HG02981 (cell line): ENCODE measurements around the gene KSR2.
"Not testable (repeated sequence)": the region's sequence is repeated elsewhere in the genome, so short reads cannot be mapped to it uniquely, and the experiment has no call there.

Source experiments
- ATAC-seq: cut with Tn5 transposase; IDR thresholded peaks from one replicate; pipeline ENCODE4 v1.9.1; 2021; ENCODE audit warnings: mild to moderate bottlenecking, moderate library complexity; ENCODE audit not compliant: unreplicated experiment

Gene KSR2

DNA sequence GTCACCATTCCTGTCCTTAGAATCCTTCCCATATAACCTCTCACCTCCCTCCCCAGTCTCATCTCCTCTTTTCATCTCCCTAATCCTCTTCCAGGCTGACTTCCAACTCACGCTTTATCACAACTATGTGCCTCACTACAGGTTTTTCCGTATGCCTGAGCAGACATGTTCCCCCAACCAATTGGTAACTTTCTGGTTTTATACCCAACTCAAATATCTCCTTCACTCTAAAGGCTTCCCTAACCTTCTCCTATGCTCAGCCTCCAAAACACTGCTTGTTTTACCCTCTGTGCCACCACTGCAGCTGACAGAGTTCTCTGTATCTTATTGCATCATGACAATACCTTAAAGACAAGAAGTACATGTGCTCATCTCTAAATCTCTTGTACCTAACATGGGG, 139.7 kb downstream of the KSR2 start:
- ATAC-seq, result no peak

DNA sequence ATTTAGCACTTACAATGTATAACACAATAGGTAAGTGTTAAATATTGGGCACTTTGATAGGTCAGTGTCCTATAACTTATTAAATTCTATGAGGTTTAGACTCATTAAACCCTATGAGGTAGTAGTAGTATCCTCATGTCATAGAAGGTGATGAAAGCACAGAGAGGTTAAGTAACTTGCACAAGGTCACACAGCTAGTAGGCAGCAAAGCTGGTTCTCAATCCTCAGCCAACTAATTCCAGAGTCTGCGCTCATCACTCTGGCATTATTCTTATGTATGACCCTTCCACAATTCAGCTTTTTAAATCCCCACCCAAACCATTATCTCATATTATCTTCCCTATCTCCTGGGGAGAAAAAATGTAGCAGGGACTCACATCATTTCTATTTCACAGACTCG, 141.1 kb downstream of the KSR2 start:
- no peak for ATAC-seq

DNA sequence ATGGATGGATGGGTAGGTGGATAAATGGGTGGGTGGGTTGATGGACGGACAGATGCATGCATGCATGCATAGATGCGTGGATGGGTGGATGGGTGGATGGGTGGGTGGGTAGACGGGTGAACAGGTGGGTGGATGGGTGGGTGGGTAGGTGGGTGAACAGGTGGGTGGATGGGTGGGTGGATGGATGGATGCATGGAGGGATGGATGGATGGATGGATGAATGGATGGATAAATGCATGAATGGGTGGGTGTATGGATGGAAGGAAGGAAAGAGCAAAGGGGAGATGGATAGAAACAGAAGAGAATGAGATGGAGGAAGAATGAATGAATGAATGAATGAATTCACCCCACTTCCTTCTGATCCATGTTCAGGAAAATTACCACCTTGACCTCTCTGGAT, 143.0 kb downstream of the KSR2 start:
- ATAC-seq, result no peak

DNA sequence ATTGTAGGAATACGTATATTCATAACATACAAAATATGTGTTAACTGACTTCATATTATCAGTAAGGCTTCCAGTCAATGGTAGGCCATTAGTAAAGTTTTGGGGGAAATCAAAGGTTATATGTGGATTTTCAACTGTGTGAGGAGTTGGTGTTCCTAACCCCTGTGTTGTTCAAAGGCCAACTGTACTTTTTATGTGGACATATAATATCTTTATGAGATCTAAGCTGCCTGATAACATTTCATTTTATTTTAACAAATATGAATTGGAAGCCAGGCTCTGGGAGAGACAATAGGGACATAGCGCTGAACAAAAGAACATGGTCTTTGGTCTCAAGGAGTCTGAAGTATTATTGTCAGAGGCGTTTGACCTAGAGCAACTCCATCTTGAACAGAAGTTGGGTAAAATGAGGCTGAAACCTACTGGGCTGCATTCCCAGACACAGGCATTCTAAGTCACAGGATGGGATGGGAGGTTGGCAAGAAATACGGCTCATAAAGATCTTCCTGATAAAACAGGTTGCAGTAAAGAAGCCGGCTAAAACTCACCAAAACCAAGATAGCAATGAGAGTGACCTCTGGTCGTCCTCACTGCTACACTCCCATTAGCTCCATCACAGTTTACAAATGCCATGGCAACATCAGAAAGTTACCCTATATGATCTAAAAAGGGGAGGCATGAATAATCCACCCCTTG, 147.2 kb downstream of the KSR2 start:
- no peak for ATAC-seq

DNA sequence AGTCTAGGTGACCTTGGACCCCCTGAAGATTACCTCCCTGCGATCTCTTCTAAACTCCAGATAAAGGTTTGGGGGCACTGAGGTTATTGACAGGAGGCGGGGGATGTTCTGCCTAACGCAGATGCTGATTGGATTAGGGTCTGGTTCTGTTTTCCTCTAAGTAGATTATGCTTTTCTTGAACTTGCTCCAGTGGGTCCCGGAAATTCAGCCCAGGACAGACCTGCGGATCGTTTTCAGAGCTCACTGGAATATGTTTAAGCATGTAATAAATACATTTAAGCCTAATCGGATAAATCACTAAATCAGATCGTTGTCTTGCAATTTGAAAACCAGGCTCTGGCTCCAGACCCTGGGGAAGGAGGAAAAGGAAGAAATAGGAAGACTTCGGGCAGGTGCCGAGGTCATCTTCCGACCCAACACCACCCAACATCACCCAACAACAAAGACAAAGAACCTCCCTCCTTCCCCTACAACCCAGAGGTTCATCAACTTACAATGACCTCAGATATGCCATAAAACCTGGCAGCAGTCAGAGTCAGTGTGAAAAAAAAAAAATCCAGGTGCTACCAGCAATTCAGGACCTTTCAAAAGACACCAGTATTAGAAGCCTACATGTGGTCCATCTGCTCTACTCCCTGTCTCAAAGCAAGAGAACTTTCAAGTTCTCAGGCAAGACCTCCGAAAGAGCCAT, 148.4 kb downstream of the KSR2 start:
- no peak for ATAC-seq

- no peak for ATAC-seq
Observed at GRCh38 chr12:117819160-117819559, 149.6 kb downstream of the KSR2 start.

DNA sequence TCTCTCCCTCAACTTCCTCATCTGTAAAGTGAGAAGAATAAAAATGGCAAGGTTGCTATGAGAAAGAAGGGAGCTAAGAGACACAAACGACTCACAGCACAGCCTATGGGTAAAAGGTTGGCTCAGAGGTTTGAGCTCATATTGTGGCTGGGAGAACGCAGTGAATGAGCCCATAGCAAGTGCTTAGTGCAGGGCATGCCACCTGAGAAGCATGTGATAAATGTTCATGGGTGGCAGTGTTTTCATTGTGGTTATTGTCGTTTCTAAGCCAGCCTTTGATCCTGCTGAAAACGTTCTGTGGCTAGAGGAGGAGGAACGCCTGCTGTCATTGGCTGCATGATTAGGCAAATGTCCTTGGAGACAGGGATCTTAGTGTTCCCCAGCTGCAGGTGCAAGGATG, 150.4 kb downstream of the KSR2 start:
- ATAC-seq, result no peak

DNA sequence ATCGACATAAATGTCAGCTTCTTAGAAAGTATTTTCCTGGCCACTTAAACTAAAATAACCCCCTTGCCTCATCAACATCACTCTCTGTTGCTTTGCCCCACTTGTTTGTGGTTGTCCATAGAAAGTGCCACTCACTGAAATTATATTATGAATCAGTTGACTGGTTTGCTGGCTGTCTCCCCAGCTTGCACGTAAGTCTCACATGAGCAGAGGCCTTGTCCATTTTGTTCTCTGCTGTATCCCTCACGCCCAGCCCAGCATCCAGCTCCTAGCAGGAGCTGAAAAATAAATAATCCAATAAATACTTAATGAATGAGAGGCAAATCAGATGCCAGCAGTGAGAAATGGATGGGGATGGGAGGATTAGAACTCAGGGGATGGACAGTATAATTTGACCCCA, 159.3 kb downstream of the KSR2 start:
- no peak for ATAC-seq

GRCh38 chr12:117807946-117808345, 160.8 kb downstream of the KSR2 start:
- no peak for ATAC-seq

DNA sequence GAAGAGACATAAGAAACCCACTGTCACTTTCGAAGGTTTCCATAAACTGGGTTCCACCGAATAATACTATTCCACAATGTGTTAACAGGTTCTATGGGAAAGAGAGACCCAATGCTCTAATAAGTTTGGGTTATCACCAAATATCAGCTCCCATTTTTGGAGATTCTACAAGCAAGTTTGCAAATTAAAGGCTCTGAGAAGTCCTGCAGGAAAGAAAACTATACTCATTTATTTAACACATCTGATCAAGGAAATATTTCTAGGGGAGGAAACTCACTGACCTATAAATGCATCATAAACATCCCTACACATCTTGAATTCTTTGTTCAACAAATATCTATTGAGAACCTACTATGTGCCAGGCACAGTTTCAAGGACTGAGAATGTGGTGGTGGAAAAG, 161.4 kb downstream of the KSR2 start:
- no peak for ATAC-seq

DNA sequence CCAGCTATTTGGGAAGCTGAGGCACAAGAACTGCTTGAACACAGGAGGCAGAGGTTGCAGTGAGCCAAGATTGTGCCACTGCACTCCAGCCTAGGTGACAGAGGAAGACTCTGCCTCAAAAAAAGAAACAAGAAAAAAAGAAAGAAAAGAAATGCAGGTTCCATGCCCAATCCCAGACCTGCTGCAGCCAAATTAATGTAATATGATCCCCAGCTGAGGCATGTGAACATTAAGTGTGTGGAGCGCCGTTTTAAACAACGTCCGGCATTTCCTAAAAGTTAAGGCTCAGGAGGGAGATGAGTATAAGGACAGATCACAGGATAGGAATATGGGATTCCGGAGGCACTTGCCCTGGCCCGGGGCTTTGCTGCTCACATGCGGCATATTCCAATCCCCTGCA, 162.9 kb downstream of the KSR2 start:
- ATAC-seq, result no peak

- ATAC-seq, result no peak
Observed at GRCh38 chr12:117803001-117803400, 165.8 kb downstream of the KSR2 start.

GRCh38 chr12:117800711-117801110, 168.1 kb downstream of the KSR2 start:
- not testable (repeated sequence) for ATAC-seq

DNA sequence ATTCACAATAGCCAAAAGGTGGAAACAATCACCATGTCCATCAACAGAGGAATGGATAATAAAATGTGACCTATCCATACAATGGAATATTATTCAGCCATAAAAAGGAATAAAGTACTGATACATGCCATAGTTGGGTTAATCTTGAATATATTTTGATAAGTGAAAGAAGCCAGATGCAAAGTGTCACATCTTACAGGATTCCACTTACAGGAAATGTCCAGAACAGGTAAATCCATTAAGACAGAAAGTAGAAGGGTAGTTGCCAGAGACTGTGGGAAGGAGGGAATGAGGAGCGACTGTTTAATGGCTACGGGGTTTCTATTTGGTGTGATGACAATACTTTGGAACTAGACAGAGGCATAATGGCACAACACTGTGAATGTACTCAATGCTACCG, 171.6 kb downstream of the KSR2 start:
- ATAC-seq, result no peak

DNA sequence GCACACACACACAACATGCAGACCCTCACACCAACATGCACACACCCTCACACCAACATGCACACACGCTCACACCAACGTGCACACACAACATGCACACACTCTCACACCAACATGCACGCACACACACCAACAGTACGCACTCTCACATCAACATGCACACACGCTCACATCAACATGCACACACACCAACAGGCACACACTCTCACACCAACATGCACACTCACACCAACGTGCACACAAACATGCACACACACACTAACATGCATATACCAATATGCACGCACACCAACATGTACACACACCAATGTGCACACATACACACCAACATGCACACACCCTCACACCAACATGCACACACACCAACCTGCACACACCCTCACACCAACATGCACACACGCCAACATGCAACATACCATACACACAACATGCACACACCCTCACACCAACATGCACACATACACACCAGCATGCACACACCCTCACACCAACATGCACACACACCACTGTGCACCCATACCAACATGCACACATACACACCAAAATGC, 175.8 kb downstream of the KSR2 start:
- no peak for ATAC-seq

DNA sequence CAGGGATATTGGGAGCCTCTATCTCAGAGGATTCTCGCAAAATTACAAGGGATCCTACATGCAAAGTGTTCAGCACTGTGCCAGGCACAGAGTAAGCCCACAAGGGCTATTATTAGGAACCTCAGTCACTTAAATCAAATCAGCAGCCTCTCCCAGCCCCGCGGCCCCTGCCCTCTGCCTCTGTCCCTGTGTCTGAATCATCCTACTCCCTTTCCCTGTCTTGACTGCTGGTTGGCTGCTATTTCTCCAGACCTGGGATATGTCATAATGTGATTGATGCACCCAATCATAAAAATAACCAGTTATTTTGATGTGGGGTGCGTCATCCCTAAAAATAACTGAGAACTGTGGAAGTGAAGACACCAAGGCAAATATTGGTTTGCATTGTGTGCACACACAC, 176.3 kb downstream of the KSR2 start:
- no peak for ATAC-seq

GRCh38 chr12:117790948-117791347, 177.8 kb downstream of the KSR2 start:
- no peak for ATAC-seq

DNA sequence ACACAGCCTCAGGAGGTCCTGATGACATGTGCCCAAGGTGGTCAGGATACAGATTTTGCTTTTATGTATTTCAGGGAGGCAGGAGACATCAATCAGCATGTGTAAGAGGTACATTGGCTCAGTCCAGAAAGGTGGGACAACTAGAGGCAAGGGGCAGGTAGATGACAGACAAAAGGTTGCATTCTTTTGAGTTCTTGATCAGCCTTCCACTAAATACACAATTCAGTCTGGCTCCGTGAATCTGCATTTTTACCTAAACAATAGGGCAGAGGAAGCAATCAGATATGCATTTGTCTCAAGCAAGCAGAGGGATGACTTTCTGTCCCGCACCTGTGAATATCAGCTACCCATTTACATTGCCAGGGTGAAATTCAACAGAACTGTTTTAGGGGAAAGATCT, 178.6 kb downstream of the KSR2 start:
- ATAC-seq, result no peak

DNA sequence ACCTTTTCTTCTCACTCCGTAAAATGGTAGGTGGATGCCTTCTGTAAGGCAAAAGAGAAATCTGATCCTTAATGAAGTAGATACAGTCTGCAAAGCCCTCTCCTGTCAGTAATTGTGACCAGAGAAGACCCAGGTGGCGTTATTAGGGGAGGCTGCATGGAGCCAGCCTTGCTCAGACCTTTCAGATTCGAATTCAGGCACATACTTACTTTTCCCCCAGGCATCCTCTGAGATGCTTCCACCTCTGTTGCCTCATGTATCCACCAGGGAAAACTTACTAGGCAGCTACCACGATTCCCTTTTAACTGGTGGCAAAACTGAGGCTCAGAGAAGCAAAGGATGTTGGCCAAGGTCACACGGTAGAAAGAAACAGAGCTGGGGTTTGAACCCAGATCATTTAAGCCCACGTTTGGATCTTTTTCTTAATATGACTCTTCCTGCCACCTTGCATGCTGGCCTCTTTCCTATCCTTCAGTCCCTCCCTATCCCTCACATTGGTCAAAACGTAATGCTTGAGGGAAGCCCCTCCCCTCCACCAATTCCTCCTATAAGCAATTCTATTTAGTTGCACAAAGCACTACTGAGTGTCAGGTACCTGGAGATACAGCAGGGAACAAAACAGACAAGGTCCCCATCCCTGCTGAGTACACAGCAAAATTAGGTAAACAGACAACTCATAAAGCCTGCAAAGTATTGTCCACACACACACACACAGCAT, 179.4 kb downstream of the KSR2 start:
- no peak for ATAC-seq

DNA sequence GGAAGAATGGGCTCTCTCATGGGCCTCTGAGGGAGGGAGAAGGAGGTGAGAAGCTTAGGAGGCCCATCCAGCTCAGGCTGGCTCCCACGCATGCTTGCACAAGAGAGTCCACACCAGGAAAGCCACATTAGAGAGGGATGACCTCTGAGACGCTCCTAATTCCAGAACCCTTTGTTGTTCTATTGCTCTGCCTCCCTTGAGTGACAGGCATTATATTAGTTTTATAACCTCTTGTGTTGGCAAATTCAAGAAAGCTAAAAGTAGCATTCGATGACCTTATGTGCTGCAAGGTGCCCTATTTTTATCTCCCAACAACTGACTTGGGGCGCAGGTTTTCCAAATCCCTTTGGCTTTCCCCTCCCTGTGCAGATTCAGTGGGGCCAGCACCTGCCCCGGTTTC, 190.1 kb downstream of the KSR2 start:
- ATAC-seq, result no peak

DNA sequence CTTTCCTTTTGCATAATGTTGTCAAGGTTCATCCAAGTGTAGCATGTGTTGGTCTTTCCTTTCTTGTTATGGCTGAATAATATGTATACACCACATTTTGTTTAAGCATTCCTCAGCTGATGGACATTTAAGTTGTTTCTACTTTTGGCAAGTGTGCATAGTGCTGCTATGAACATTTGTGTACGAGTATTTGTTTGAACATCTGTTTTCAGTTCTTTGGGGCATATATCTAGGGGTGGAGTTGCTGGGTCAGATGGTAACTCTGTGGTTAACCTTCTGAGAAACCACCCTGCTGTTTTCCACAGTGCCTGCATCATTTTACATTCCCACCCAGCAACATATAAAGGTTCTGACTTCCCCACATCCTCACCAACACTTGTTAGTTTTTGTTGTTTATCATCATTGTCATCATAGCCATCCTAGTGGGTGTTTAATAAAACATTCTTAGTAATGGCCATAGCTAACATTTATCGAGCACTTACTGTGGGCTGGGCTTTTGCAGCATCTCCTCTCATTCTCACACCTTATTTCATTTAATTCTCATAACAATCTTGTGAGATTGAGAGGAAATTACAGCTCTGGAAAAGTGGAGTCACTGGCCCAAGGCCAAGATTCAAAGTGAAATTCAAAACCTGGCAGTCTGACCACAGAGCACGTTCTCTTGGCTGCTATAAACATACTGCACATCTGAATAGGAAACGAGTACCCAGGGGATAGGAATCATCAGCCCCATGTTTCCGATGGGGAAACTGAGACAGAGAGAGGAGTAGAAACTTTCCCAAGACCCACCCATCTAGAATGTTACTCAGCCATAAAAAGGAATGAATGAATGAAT, 193.6 kb downstream of the KSR2 start:
- ATAC-seq, result no peak
